GM12878 (cell line): ENCODE data around the gene FRMD8. TPM values are rescaled to one million over a fixed set of nuclear protein-coding genes. Genes with fewer than 3 reads are reported as not detected.

Source experiments
- BRCA1 ChIP-seq: IDR thresholded peaks from 2 replicates; pipeline ENCODE4 v1.6.1; 2011; ENCODE audit warnings: low read depth, low read length, improper control_type of control experiment
- CTCF ChIP-seq, 3 experiments: IDR thresholded peaks in 2 of 3; conservative IDR thresholded peaks in 1 of 3; 2 replicates each; pipeline ENCODE4 v1.5.1; 2011; ENCODE audit warnings: low read depth in 3 of 3, low read length in 3 of 3, mild to moderate bottlenecking in 3 of 3, control low read depth in 2 of 3, moderate library complexity in 2 of 3, inconsistent platforms in 1 of 3, mixed read lengths in 1 of 3; ENCODE audit not compliant: control insufficient read depth in 2 of 3, insufficient read depth in 1 of 3; ENCODE audit errors: extremely low read depth in 1 of 3
- E4F1 ChIP-seq: fragments of 450-650 bp; IDR thresholded peaks from 2 replicates; pipeline ENCODE4 v1.6.1; 2018; ENCODE audit warnings: borderline replicate concordance, mild to moderate bottlenecking; ENCODE audit not compliant: partially characterized antibody
- KAT2A ChIP-seq: conservative IDR thresholded peaks from 2 replicates; pipeline ENCODE4 v1.6.1; 2011; ENCODE audit warnings: low read depth, low read length; ENCODE audit not compliant: control insufficient read depth
- NFYB ChIP-seq: IDR thresholded peaks from 2 replicates; pipeline ENCODE4 v1.6.1; 2011; ENCODE audit warnings: low read depth, mild to moderate bottlenecking, low read length, improper control_type of control experiment, moderate library complexity; ENCODE audit not compliant: insufficient read depth
- NKRF ChIP-seq: fragments of 450-650 bp; conservative IDR thresholded peaks from 2 replicates; pipeline ENCODE4 v1.6.1; 2017; ENCODE audit warnings: mild to moderate bottlenecking, moderate library complexity
- NR2F1 ChIP-seq: fragments of 450-650 bp; conservative IDR thresholded peaks from 2 replicates; pipeline ENCODE4 v1.6.1; 2017; ENCODE audit warnings: mild to moderate bottlenecking
- SP1 ChIP-seq: IDR thresholded peaks from one replicate; pipeline ENCODE4 v1.6.1; 2011; ENCODE audit warnings: low read depth, low read length
- YY1 ChIP-seq: IDR thresholded peaks from 2 replicates; pipeline ENCODE4 v1.6.1; 2011; ENCODE audit warnings: low read depth, mild to moderate bottlenecking, low read length
- polyA plus RNA-seq, 11 experiments: library from polyadenylated mRNA; depleted of rRNA in 4 of 11; unstranded in 6 of 11; stranded (reverse) in 5 of 11; fragments of >200 nt; fragmentation: Nextera tagmentation in 4 of 11; fragmentation: Illumina TruSeq in 1 of 11; extraction: Ambion mirVana in 4 of 11; extraction: Trizol in 1 of 11; gene quantifications; 1 replicate in 1 of 11; 2 replicates in 10 of 11; pipeline versions ENCODE4 v1.2.1 to v1.2.3, GENCODE V29; 2011 to 2016; ENCODE audit warnings: inconsistent platforms in 2 of 11, missing spikeins in 2 of 11, low read depth in 1 of 11
- total RNA-seq, 4 experiments: library from RNA; depleted of rRNA in 3 of 4; stranded (reverse); fragments of >200 nt in 3 of 4; fragmentation: Illumina TruSeq in 1 of 4; extraction: Trizol in 1 of 4; gene quantifications; 2 replicates each; pipeline versions ENCODE4 v1.2.1 to v1.2.3, GENCODE V29; 2013 to 2021
- TF ChIP-seq, protein P1 (sequence below): fragments of 450-650 bp; IDR thresholded peaks from 2 replicates; pipeline ENCODE4 v1.6.1; 2017; ENCODE audit warnings: mild to moderate bottlenecking, moderate library complexity
- TF ChIP-seq, protein P2 (sequence below): IDR thresholded peaks from 2 replicates; pipeline ENCODE4 v1.6.1; 2011; ENCODE audit warnings: borderline replicate concordance, low read depth, mild to moderate bottlenecking, moderate library complexity, low read length; ENCODE audit not compliant: insufficient read depth, poor library complexity, severe bottlenecking

Gene FRMD8
- total and polyA plus RNA-seq, 10 of the 15 experiments (the other 5 are each of a cell fraction or from before 2014, with no cell fraction given): 8.3 to 69.4 (median 28.0) TPM

GRCh38 chr11:65354265-65355012 lies 32.0 kb upstream of the FRMD8 start, which contains the start of gene TIGD3 (continued):
- TF ChIP-seq, protein P1, sequence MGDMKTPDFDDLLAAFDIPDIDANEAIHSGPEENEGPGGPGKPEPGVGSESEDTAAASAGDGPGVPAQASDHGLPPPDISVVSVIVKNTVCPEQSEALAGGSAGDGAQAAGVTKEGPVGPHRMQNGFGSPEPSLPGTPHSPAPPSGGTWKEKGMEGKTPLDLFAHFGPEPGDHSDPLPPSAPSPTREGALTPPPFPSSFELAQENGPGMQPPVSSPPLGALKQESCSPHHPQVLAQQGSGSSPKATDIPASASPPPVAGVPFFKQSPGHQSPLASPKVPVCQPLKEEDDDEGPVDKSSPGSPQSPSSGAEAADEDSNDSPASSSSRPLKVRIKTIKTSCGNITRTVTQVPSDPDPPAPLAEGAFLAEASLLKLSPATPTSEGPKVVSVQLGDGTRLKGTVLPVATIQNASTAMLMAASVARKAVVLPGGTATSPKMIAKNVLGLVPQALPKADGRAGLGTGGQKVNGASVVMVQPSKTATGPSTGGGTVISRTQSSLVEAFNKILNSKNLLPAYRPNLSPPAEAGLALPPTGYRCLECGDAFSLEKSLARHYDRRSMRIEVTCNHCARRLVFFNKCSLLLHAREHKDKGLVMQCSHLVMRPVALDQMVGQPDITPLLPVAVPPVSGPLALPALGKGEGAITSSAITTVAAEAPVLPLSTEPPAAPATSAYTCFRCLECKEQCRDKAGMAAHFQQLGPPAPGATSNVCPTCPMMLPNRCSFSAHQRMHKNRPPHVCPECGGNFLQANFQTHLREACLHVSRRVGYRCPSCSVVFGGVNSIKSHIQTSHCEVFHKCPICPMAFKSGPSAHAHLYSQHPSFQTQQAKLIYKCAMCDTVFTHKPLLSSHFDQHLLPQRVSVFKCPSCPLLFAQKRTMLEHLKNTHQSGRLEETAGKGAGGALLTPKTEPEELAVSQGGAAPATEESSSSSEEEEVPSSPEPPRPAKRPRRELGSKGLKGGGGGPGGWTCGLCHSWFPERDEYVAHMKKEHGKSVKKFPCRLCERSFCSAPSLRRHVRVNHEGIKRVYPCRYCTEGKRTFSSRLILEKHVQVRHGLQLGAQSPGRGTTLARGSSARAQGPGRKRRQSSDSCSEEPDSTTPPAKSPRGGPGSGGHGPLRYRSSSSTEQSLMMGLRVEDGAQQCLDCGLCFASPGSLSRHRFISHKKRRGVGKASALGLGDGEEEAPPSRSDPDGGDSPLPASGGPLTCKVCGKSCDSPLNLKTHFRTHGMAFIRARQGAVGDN: peak; percentile 72
- TF ChIP-seq NFYB (peak; percentile 91), KAT2A (no peak), YY1 (0 out of 2 replicates have a peak, but pooled peaks have one; percentile 9), CTCF (IDR thresholded peaks at IDR 0.05 in 2 of 3, conservative IDR thresholded peaks at IDR 0.05 in 1 of 3; ENCODE audit: control insufficient read depth in 2 of 3, extremely low read depth in 1 of 3, insufficient read depth in 1 of 3, low read depth in 3 of 3, low read length in 3 of 3) (0 out of 6 replicates have a peak, but pooled peaks of 1 of the 3 experiments have one; percentile 1), BRCA1 (no peak), NKRF (peak; percentile 54), NR2F1 (peak; percentile 67), E4F1 (no peak), SP1 (peak; percentile 91)
- TF ChIP-seq, protein P2, sequence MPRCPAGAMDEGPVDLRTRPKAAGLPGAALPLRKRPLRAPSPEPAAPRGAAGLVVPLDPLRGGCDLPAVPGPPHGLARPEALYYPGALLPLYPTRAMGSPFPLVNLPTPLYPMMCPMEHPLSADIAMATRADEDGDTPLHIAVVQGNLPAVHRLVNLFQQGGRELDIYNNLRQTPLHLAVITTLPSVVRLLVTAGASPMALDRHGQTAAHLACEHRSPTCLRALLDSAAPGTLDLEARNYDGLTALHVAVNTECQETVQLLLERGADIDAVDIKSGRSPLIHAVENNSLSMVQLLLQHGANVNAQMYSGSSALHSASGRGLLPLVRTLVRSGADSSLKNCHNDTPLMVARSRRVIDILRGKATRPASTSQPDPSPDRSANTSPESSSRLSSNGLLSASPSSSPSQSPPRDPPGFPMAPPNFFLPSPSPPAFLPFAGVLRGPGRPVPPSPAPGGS: peak; percentile 6
